Mammary epithelial cell (primary cell): ENCODE measurements around the gene ZNF426.

ENCODE experiments used
- CTCF ChIP-seq, 2 donors: IDR thresholded peaks in 1 of 2; conservative IDR thresholded peaks in 1 of 2; 2 replicates each; pipeline ENCODE4 v1.5.1; 2011 to 2012; ENCODE audit warnings: inconsistent platforms in 2 of 2, low read length in 2 of 2, mild to moderate bottlenecking in 2 of 2, control low read depth in 1 of 2, low read depth in 1 of 2; ENCODE audit not compliant: insufficient read depth in 1 of 2; ENCODE audit errors: extremely low read depth in 1 of 2
- EZH2 ChIP-seq: IDR thresholded peaks from 2 replicates; pipeline ENCODE4 v1.6.1; 2012; ENCODE audit warnings: low read length, inconsistent platforms, borderline replicate concordance

- no peak for TF ChIP-seq CTCF (conservative IDR thresholded peaks at IDR 0.05 in 1 of 2, IDR thresholded peaks at IDR 0.05 in 1 of 2; ENCODE audit: extremely low read depth in 1 of 2, insufficient read depth in 1 of 2, low read depth in 1 of 2, low read length in 2 of 2)
- no peak for TF ChIP-seq EZH2
Observed at GRCh38 chr19:9565900-9566705, 27.7 kb upstream of the ZNF426 start.
